IMR-90 (cell line): ENCODE data around the gene CDH13. TPM values are rescaled to one million over a fixed set of nuclear protein-coding genes. Genes with fewer than 3 reads are reported as not detected.

Experiments used
- ATAC-seq: fragments of 200-7000 bp; cut with Tn5 transposase; 2 replicates; pipeline ENCODE4 v1.9.1; 2020; ENCODE audit warnings: low read depth, mild to moderate bottlenecking, moderate library complexity
- BruUV-seq: library from RNA; stranded (reverse); fragments of 400-500 nt; replicated peaks from 2 replicates; lab custom pipeline; 2021; lab: Mats Ljungman, UMichigan
- CTCF ChIA-PET: fragments of 300-600 bp; formaldehyde crosslinking; extraction: SDS; loops from one replicate; lab custom pipeline; 2021; ENCODE audit warnings: antibody characterized with exemption; lab: Yijun Ruan, JAX
- POLR2A ChIA-PET: fragments of 300-600 bp; sonication (Branson Sonifier 250); formaldehyde crosslinking; loops from one replicate; lab custom pipeline; 2022; ENCODE audit warnings: antibody characterized with exemption; ENCODE audit not compliant: unreplicated experiment; lab: Charles Lee
- DNase-seq: peaks from one replicate; pipeline ENCODE4 v3.0.0; 2013
- H2AFZ ChIP-seq: replicated peaks from 2 replicates; pipeline ENCODE3; 2013; ENCODE audit warnings: low read length, mild to moderate bottlenecking; ENCODE audit not compliant: poor library complexity
- H2AK5ac ChIP-seq: 2 replicates; pipeline ENCODE4 v1.6.1; 2013; ENCODE audit warnings: low read depth, low read length, inconsistent platforms
- H2AK9ac ChIP-seq: replicated peaks from 2 replicates; pipeline ENCODE3; 2013; ENCODE audit warnings: mild to moderate bottlenecking, low read depth, low read length, moderate library complexity; ENCODE audit not compliant: poor library complexity
- H2BK120ac ChIP-seq: 2 replicates; pipeline ENCODE4 v1.6.1; 2013; ENCODE audit warnings: low read depth, low read length, inconsistent platforms
- H2BK15ac ChIP-seq: 3 replicates; pipeline ENCODE4 v1.6.1; 2013; ENCODE audit warnings: low read depth, low read length, inconsistent platforms
- H2BK20ac ChIP-seq: 2 replicates; pipeline ENCODE4 v1.6.1; 2013; ENCODE audit warnings: low read depth, mild to moderate bottlenecking, inconsistent platforms, low read length, moderate library complexity
- H2BK5ac ChIP-seq: 2 replicates; pipeline ENCODE4 v1.6.1; 2013; ENCODE audit warnings: mild to moderate bottlenecking, low read depth, low read length, inconsistent platforms; ENCODE audit not compliant: poor library complexity, severe bottlenecking
- H3K14ac ChIP-seq: replicated peaks from 2 replicates; pipeline ENCODE4 v1.6.1; 2013; ENCODE audit warnings: low read depth, low read length, inconsistent platforms
- H3K18ac ChIP-seq: 2 replicates; pipeline ENCODE4 v1.6.1; 2013; ENCODE audit warnings: low read depth, low read length, control low read depth
- H3K23ac ChIP-seq: 2 replicates; pipeline ENCODE4 v1.6.1; 2013; ENCODE audit warnings: low read depth, low read length, inconsistent platforms
- H3K27ac ChIP-seq: 2 replicates; pipeline ENCODE4 v1.5.1; 2013; ENCODE audit warnings: mild to moderate bottlenecking, control low read depth, low read length; ENCODE audit not compliant: insufficient read depth
- H3K27me3 ChIP-seq: 2 replicates; pipeline ENCODE4 v1.6.1; 2013; ENCODE audit warnings: low read length; ENCODE audit not compliant: control insufficient read depth, insufficient read depth
- H3K36me3 ChIP-seq: 2 replicates; pipeline ENCODE4 v1.6.1; 2013; ENCODE audit warnings: low read length, mixed read lengths; ENCODE audit not compliant: control insufficient read depth, insufficient read depth
- H3K4ac ChIP-seq: 2 replicates; pipeline ENCODE4 v1.6.1; 2013; ENCODE audit warnings: low read depth, low read length, inconsistent platforms
- H3K4me1 ChIP-seq: 2 replicates; pipeline ENCODE4 v1.6.1; 2013; ENCODE audit warnings: low read length, mixed read lengths; ENCODE audit not compliant: control insufficient read depth, insufficient read depth
- H3K4me2 ChIP-seq: 2 replicates; pipeline ENCODE4 v1.6.1; 2013; ENCODE audit warnings: low read depth, mild to moderate bottlenecking, control low read depth, low read length, moderate library complexity
- H3K4me3 ChIP-seq: 2 replicates; pipeline ENCODE4 v1.5.1; 2013; ENCODE audit warnings: low read depth, mild to moderate bottlenecking, control low read depth, low read length, moderate library complexity; ENCODE audit not compliant: insufficient read depth
- H3K56ac ChIP-seq: 2 replicates; pipeline ENCODE4 v1.6.1; 2013; ENCODE audit warnings: low read length, inconsistent platforms; ENCODE audit not compliant: insufficient read depth; ENCODE audit errors: extremely low read depth
- H3K79me1 ChIP-seq, 2 experiments: 2 replicates each; pipeline ENCODE4 v1.6.1; 2013; ENCODE audit warnings: low read length in 2 of 2, inconsistent platforms in 1 of 2, low read depth in 1 of 2
- H3K9ac ChIP-seq: 2 replicates; pipeline ENCODE4 v1.6.1; 2013; ENCODE audit warnings: low read depth, low read length, control low read depth
- H3K9me1 ChIP-seq: 2 replicates; pipeline ENCODE4 v1.6.1; 2013; ENCODE audit warnings: low read length, inconsistent platforms; ENCODE audit not compliant: insufficient read depth
- H3K9me3 ChIP-seq: 2 replicates; pipeline ENCODE4 v1.6.1; 2013; ENCODE audit warnings: low read length; ENCODE audit not compliant: control insufficient read depth, insufficient read depth
- H4K20me1 ChIP-seq: 2 replicates; pipeline ENCODE4 v1.6.1; 2013; ENCODE audit warnings: low read length, inconsistent platforms; ENCODE audit not compliant: insufficient read depth
- H4K5ac ChIP-seq: 2 replicates; pipeline ENCODE4 v1.6.1; 2013; ENCODE audit warnings: mild to moderate bottlenecking, low read depth, low read length, control low read depth
- H4K8ac ChIP-seq, 2 experiments: 2 replicates each; pipeline ENCODE4 v1.6.1; 2013; ENCODE audit warnings: low read depth in 2 of 2, low read length in 2 of 2, control low read depth in 1 of 2, inconsistent platforms in 1 of 2
- H4K91ac ChIP-seq: 2 replicates; pipeline ENCODE4 v1.6.1; 2013; ENCODE audit warnings: low read depth, low read length, inconsistent platforms; ENCODE audit not compliant: insufficient read depth
- BHLHE40 ChIP-seq: fragments of 150-350 bp; IDR thresholded peaks from 2 replicates; pipeline ENCODE4 v1.6.1; 2016; ENCODE audit warnings: mild to moderate bottlenecking, low read depth, low read length
- CEBPB ChIP-seq: IDR thresholded peaks from 2 replicates; pipeline ENCODE4 v1.6.1; 2012; ENCODE audit warnings: low read depth, low read length, improper control_type of control experiment
- CHD1 ChIP-seq: IDR thresholded peaks from 2 replicates; pipeline ENCODE4 v1.6.1; 2012; ENCODE audit warnings: low read depth, low read length, improper control_type of control experiment
- FOS ChIP-seq: fragments of 150-350 bp; IDR thresholded peaks from 2 replicates; pipeline ENCODE4 v1.6.1; 2016; ENCODE audit warnings: low read depth, low read length
- MAZ ChIP-seq: IDR thresholded peaks from 2 replicates; pipeline ENCODE4 v1.6.1; 2012; ENCODE audit warnings: low read depth, mild to moderate bottlenecking, low read length, improper control_type of control experiment, moderate library complexity, borderline replicate concordance
- MXI1 ChIP-seq: IDR thresholded peaks from 2 replicates; pipeline ENCODE4 v1.6.1; 2012; ENCODE audit warnings: low read depth, mild to moderate bottlenecking, low read length, moderate library complexity, borderline replicate concordance
- NFE2L2 ChIP-seq: fragments of 150-350 bp; IDR thresholded peaks from 2 replicates; pipeline ENCODE4 v1.6.1; 2016; ENCODE audit warnings: low read depth, mild to moderate bottlenecking, low read length
- POLR2A ChIP-seq: IDR thresholded peaks from 2 replicates; pipeline ENCODE4 v1.6.1; 2012; ENCODE audit warnings: mild to moderate bottlenecking, low read depth, low read length
- RAD21 ChIP-seq: IDR thresholded peaks from 2 replicates; pipeline ENCODE4 v1.6.1; 2012; ENCODE audit warnings: low read length, improper control_type of control experiment
- RCOR1 ChIP-seq: IDR thresholded peaks from 2 replicates; pipeline ENCODE4 v1.6.1; 2012; ENCODE audit warnings: mild to moderate bottlenecking, low read length, improper control_type of control experiment; ENCODE audit not compliant: insufficient replicate concordance
- RFX5 ChIP-seq: IDR thresholded peaks from 2 replicates; pipeline ENCODE4 v1.8.0; 2012; ENCODE audit warnings: low read depth, mild to moderate bottlenecking, low read length, moderate library complexity
- WGBS, 2 experiments: methylation state at CpG; one replicate each; pipeline versions ENCODE4 v1.1.5 to v1.1.7; 2013; ENCODE audit warnings: missing lambda C conversion rate in 2 of 2; ENCODE audit not compliant: insufficient read length in 1 of 2; ENCODE audit errors: extremely low coverage in 2 of 2; 5-methylcytosine and 5-hydroxymethylcytosine counted together
- dilution Hi-C: fragments of 300-500 bp; cut with HindIII; formaldehyde crosslinking; loops from one replicate; pipeline ENCODE4 v1.14.3; 2018; ENCODE audit warnings: low sequenced_read_pairs; ENCODE audit not compliant: unreplicated experiment
- in situ Hi-C: fragments of 300-500 bp; cut with MboI; formaldehyde crosslinking; loops from 3 replicates; pipeline ENCODE4 v1.14.3; 2019; ENCODE audit warnings: low sequenced_read_pairs, inconsistent platforms, mixed read lengths
- intact Hi-C: fragments of 100-400 bp; cut with micrococcal nuclease; formaldehyde crosslinking; loops from 2 replicates; pipeline ENCODE4 v1.10.0; 2022
- polyA plus RNA-seq, 3 experiments: library from polyadenylated mRNA; depleted of rRNA; stranded (reverse); fragments of >200 nt; gene quantifications; 2 replicates each; pipeline ENCODE4 v1.2.3, GENCODE V29; 2012; ENCODE audit warnings: low replicate concordance in 1 of 3
- total RNA-seq: library from RNA; depleted of rRNA; stranded (reverse); fragments of >200 nt; gene quantifications from 2 replicates; pipeline ENCODE4 v1.2.3, GENCODE V29; 2012
- TF ChIP-seq, protein P1 (sequence below): fragments of 150-350 bp; IDR thresholded peaks from 2 replicates; pipeline ENCODE4 v1.6.1; 2016; ENCODE audit warnings: low read depth, mild to moderate bottlenecking, low read length, moderate library complexity, borderline replicate concordance
- TF ChIP-seq, protein P2 (sequence below): conservative IDR thresholded peaks from 2 replicates; pipeline ENCODE4 v1.5.1; 2012; ENCODE audit warnings: mild to moderate bottlenecking, low read depth, low read length, improper control_type of control experiment
- TF ChIP-seq, protein P3 (sequence below): fragments of 150-350 bp; IDR thresholded peaks from 2 replicates; pipeline ENCODE4 v1.6.1; 2017; ENCODE audit warnings: mild to moderate bottlenecking, antibody characterized with exemption, low read length, low read depth

The CDH13 gene
- total and polyA plus RNA-seq, 2 of the 4 experiments (the other 2 are of a cell fraction): 61.6 to 74.7 TPM

DNA sequence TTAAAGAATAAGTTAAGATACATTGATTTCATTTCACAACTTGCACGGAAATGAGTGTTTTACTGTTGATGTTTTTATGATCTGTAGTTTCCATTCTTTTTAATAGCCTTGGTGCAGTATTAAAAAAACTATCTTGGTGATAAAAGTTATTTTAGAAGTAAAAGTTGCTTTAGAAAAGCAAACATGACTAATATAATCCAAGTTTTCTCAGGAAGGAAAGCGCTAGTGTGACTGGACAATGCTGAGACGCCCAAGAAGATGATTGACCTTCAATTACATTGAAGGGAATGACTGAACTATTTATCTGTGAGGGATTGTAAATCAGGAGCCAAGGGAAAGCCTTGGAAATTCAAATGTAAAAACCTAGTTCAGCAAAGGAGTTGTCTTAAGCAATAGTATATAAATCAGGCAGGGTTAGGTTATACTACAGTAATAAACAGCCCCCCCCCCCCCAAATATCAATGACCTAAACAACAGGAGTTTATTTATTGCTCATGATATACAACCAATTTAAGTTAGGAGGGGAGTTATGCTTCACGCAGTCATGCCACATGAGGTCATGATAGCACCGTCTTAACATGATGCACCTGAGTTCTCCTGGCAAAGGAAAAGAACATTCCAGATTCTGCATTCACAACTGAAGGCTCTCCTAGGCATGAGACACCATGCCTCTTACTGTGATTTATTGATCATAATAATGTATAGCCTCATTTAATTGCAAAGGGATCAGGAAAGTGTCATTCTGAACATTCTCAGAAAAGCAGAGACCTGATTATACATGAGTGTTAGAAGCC lies 443.8 kb downstream of the CDH13 start:
- in situ Hi-C loops: no loop called here
- ATAC-seq: no peak
- WGBS, 2 experiments: no CpG with 5 or more reads among the region's 5 CpGs
- no peak overlapping the region for H4K5ac ChIP-seq
- intact Hi-C loops: no loop called here
- H4K91ac ChIP-seq: no peak overlapping the region
- no peak for DNase-seq
- H3K4ac ChIP-seq: no peak overlapping the region
- no peak overlapping the region for H2BK5ac ChIP-seq
- H3K79me1 ChIP-seq: peaks cover 0 to 3% of the 10 kb centered on the region in 2 experiments; a peak in 1 of 4 replicates
- no peaks in the 10 kb centered on the region for H3K36me3 ChIP-seq
- H3K9ac ChIP-seq: no peak overlapping the region
- H3K9me1 ChIP-seq: 0 out of 2 replicates have a peak, but pooled peaks cover 6% of the 10 kb centered on the region
- ChIA-PET CTCF (no interaction called here), POLR2A (no interaction called here)
- TF ChIP-seq RAD21 (no peak), CHD1 (no peak), FOS (no peak), POLR2A (no peak), NFE2L2 (no peak), MAZ (no peak), BHLHE40 (no peak), CEBPB (no peak), RCOR1 (no peak), RFX5 (no peak), MXI1 (no peak)
- TF ChIP-seq, protein P1, sequence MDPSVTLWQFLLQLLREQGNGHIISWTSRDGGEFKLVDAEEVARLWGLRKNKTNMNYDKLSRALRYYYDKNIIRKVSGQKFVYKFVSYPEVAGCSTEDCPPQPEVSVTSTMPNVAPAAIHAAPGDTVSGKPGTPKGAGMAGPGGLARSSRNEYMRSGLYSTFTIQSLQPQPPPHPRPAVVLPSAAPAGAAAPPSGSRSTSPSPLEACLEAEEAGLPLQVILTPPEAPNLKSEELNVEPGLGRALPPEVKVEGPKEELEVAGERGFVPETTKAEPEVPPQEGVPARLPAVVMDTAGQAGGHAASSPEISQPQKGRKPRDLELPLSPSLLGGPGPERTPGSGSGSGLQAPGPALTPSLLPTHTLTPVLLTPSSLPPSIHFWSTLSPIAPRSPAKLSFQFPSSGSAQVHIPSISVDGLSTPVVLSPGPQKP: no peak
- TF ChIP-seq, protein P2, sequence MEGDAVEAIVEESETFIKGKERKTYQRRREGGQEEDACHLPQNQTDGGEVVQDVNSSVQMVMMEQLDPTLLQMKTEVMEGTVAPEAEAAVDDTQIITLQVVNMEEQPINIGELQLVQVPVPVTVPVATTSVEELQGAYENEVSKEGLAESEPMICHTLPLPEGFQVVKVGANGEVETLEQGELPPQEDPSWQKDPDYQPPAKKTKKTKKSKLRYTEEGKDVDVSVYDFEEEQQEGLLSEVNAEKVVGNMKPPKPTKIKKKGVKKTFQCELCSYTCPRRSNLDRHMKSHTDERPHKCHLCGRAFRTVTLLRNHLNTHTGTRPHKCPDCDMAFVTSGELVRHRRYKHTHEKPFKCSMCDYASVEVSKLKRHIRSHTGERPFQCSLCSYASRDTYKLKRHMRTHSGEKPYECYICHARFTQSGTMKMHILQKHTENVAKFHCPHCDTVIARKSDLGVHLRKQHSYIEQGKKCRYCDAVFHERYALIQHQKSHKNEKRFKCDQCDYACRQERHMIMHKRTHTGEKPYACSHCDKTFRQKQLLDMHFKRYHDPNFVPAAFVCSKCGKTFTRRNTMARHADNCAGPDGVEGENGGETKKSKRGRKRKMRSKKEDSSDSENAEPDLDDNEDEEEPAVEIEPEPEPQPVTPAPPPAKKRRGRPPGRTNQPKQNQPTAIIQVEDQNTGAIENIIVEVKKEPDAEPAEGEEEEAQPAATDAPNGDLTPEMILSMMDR: no peak
- TF ChIP-seq, protein P3, sequence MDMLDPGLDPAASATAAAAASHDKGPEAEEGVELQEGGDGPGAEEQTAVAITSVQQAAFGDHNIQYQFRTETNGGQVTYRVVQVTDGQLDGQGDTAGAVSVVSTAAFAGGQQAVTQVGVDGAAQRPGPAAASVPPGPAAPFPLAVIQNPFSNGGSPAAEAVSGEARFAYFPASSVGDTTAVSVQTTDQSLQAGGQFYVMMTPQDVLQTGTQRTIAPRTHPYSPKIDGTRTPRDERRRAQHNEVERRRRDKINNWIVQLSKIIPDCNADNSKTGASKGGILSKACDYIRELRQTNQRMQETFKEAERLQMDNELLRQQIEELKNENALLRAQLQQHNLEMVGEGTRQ: no peak
- no peak overlapping the region for H3K56ac ChIP-seq
- dilution Hi-C loops: no loop called here
- no peaks in the 10 kb centered on the region for H3K27me3 ChIP-seq
- no peaks in the 10 kb centered on the region for H3K9me3 ChIP-seq
- no TSS peak for BruUV-seq
- peaks cover 2% of the 10 kb centered on the region; the same call in 1 of the 2 replicates for H3K4me1 ChIP-seq
- no peak overlapping the region for H4K8ac ChIP-seq
- H2AFZ ChIP-seq: no peak overlapping the region
- H3K18ac ChIP-seq: no peak overlapping the region
- H2AK9ac ChIP-seq: no peak overlapping the region
- no peak overlapping the region for H3K4me3 ChIP-seq
- H3K4me2 ChIP-seq: no peak overlapping the region
- H3K27ac ChIP-seq: no peak overlapping the region
- H2BK120ac ChIP-seq: no peak overlapping the region
- H4K20me1 ChIP-seq: no peaks in the 10 kb centered on the region
- H2BK15ac ChIP-seq: no peak overlapping the region
- H2AK5ac ChIP-seq: no peak overlapping the region
- no peak overlapping the region for H2BK20ac ChIP-seq
- no peak overlapping the region for H3K23ac ChIP-seq
- H3K14ac ChIP-seq: no peak overlapping the region
